NCI-H2081 (cell line): ENCODE results near the gene FAM174C.
A peak's percentile ranks its signal among the peaks of the same experiment; 100 is the strongest.
"Not testable (repeated sequence)": the region's sequence is repeated elsewhere in the genome, so short reads cannot be mapped to it uniquely, and the experiment has no call there.

Experiments
- DNase-seq, 2 experiments: peaks; one replicate each; lab custom pipeline; 2025; lab: John Stamatoyannopoulos, UW

Gene FAM174C

GRCh38 chr19:1302533-1303239 is 27.4 kb downstream of the FAM174C start:
- no peak for DNase-seq

DNA sequence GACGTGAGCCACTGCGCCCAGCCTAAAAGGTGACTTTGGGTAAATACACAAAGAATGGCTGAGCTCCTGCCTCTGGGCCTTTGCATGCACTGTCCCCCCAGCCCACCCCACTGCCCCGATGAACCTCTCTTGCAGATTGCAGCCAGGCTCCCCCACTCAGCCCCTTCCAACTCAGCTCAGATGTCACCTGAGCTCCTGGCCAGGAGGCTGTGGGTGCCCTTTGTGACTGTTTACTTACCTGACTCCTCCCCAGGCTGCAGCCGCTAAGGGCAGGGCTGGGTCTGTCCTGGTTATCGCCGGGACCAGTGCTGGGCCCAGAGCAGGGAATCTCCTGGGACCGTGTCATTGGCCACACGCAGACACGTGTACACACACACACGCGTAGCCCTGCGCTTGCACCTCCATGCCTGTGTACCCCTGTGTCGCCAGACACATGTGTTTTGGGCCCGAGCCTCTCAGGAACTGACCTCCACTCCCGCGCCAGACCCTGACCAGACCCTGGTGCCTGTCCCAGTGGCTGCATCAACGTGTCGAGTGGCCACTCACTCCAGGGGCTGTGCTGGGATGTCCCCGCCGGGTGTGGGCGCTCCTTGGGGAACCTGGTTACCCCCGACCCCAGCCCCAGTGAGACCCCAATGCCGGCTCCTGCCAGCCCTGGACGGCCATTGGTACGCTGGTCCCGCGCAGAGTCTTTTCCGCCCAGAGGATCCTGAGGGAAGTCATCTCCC is 29.0 kb downstream of the FAM174C start:
- no peak for DNase-seq

DNA sequence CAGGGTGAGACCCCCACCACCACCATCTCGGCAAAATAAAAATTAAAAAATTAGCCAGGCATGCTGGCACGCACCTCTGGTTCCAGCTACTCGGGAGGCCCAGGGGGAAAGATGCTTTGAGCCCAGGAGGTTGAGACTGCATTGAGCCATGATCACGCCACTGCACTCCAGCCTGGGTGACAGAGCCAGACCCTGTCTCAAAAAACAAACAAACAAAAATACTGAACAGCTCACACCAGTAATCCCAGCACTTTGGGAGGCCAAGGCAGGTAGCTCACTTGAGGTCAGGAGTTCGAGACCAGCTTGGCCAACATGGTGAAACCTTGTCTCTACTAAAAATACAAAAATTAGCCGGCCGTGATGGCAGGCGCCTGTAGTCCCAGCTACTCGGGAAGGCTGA is 30.0 kb downstream of the FAM174C start:
- DNase-seq: not testable (repeated sequence)

- DNase-seq: no peak
Measured at GRCh38 chr19:1307320-1307719, 32.0 kb downstream of the FAM174C start.

- no peak for DNase-seq
Measured at GRCh38 chr19:1307755-1308303, 32.5 kb downstream of the FAM174C start.

GRCh38 chr19:1308718-1309117 is 33.4 kb downstream of the FAM174C start:
- no peak for DNase-seq

GRCh38 chr19:1309977-1310852 is 34.9 kb downstream of the FAM174C start:
- no peak for DNase-seq

- DNase-seq: no peak
Measured at GRCh38 chr19:1310853-1311180, 35.5 kb downstream of the FAM174C start.

GRCh38 chr19:1311543-1312091 is 36.3 kb downstream of the FAM174C start:
- DNase-seq: no peak

DNA sequence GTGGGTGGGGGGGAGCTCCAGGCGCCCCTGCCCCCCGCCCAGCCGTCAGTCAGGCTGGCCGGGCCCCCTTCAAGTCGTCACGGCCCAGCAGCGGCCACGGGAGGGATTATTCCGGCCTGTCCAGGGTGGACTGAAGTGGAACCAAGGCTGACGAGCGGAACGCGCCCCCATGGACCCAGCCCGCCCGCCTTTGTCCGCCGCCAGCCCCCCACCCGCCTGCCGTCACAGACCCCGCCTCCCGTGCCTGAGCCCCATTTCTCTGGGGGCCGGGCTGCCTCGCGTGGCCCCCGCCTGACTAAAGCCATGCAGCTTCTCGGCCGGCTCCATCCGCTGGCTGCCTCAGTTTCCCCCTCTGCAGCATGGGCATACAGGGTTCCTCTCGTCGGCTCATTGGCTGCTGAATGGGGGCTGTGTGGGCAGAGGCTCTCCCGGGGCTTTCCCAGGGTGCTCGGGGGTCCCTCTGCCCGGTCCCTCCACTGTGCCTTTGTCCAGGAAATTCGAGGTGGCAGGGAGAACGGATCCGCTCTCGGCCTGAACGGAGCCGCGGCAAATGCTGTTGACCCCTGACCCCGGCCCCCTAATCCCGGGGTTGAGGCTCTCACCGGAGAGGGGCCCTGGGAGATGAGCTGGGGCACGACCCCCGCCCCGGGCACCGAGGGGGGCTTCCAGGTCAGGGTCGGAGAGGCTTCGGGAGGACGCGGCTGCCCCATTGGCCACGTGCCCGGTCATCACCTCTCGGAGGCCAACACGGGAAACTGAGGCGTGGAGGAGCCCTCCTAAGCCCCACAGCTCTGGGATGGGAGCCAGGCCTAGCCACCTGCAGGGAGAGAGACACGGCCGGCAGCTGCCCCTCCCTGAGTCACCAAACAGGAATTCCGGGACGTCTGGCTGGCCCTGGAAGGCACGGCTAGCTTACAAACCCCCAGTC is 37.7 kb downstream of the FAM174C start:
- no peak for DNase-seq

- no peak for DNase-seq
Measured at GRCh38 chr19:1313695-1314613, 38.6 kb downstream of the FAM174C start.

GRCh38 chr19:1315470-1316166 is 40.3 kb downstream of the FAM174C start:
- DNase-seq: peak in 1 of 2 experiments; percentile 30

GRCh38 chr19:1316466-1316865 is 41.1 kb downstream of the FAM174C start:
- DNase-seq: no peak

DNA sequence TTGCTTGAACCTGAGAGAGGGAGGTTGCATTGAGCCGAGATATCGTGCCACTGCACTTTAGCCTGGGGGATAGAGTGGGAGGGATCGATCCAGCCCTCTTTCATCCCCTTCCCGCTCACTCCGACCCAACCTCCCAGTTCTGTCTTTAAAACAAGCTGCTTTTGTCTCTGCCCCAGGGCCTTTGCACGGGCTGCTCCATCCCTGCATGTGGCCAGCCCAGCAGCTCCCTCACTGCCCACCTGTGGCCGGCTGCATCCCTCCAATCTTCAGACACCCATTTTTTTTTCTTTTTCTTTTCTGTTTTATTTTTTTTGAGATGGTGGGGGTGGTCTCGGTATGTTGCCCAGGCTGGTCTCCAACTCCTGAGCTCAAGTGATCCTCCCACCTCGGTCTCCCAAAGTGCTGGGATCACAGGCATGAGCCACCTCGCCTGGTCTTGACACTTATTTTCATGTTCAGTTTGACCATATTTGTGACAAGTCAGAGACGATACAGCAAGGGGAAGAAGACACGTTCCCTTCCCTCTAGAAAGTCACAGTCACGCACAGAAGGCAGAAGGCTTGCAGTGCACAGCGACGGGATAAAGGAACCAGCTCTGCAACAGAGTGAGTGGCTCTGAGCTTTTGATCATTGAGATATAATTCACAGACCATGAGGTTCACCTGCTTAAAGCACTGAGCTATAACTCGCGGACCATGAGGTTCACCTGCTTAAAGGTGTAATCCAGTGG is 42.1 kb downstream of the FAM174C start:
- no peak for DNase-seq

DNA sequence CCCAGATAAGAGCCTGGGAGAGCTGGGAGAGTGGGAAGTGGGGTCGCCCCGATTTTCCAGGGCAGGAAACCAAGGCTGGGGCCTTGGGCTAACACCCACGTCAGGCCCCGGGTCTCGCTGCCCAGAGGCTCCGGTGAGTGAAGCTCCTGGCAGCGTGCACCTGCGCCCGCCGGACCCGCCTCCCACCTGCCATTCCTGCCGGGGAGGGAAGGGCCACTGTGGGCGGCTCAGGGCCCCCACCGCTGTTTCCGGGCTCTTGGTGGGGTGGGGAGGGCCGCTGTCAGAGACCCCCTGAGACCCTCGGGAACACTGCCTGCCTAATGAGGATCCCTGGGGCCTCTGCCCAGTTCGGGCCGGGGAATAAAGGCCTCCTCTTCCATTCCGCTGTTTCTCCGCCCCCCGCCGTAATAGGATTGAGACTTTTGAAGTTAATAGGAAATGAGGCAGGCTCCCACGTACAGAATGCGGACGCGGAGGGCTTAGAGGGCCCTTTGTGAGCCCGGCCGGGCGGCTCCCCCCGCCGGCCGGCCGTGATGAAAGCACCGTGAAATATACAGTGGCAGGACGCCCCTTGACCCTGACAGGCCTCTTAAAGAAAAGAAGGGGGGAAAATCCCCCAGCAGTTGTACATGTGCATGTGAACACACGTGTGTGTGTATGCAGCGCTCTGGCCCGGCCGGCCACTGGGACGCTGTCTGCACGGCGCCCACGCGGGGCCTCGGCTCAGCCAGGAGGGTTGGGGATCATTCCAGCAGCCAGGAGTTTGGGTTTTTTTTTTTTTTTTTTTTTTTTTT is 43.5 kb downstream of the FAM174C start:
- DNase-seq: no peak

DNA sequence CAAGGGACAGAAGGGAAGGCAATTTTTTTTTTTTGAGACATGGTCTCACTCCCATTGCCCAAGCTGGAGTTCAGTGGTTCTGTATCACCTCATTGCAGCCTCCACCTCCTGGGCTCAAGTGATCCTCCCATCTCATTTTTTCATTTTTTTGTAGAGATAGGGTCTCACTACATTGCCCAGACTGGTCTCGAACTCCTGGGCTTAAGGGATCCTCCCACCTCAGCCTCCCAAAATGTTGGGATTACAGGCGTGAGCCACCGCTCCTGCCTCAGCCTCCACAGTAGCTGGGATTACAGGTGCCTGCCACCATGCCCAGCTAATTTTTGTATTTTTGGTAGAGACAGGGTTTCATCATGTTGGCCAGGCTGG is 44.9 kb downstream of the FAM174C start:
- DNase-seq: not testable (repeated sequence)

GRCh38 chr19:1321539-1321938 is 46.2 kb downstream of the FAM174C start:
- no peak for DNase-seq
